DMS79 (cell line): ENCODE measurements around the gene CDH4.

Experiments used
- DNase-seq: peaks from one replicate; lab custom pipeline; 2025; lab: John Stamatoyannopoulos, UW

Gene CDH4

DNA sequence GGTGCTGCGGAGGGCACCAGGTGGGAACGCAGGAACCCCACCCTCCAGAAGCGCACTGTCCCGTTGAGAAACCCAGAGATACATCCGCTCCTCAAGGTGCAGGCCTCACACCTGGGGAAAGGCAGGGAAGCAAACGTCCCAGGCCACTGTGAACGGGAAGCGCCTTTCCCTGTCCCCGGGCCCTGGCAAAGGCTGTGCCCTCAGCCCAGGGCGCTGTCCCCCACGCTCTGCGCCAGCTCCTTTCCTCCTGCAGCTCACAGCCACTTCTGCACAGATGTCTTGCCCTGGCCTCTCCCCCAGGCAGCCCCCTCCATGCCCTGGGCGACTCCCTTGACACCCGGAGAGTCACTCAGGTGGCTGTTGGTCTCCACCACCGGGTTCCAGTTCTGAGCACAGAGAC lies 609.8 kb downstream of the CDH4 start:
- no peak for DNase-seq

DNA sequence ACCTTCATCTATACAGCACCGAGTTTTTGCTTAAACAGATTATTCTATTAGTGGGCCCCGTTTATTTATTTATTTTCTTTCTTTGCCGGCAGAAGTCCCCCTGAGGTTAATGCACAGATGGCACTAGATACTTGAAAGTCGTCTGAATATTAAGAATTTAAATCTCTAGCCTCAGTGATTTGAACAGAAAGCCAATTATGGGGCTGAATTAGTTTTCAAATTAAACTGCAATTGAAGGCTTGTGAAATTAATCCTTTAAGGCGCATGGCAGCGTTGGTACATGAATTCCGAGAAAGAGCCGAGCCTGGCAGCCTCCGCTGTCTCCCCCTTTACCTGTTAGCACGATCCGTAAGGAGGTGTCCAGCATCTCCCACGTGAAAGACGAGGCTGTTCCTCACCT lies 610.8 kb downstream of the CDH4 start:
- DNase-seq: no peak

DNA sequence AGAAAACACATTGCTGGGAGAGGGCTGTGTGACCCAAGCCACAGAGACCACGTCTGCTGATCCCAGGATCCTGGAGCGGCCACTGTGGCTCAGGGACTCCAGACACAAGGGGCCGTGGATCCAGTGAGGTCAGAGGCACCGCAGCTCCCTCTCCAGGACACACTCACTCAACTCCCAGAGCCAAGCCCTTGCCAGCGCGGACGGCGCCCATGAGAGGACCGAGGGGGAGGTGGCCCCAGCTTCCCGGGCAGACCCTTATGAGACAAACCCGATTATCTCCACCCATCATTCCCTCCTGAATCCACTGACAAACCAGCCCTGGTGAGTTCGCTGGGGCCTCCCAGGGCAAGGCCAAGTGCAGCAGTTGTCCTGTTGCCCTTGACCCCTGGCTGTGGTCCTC lies 612.4 kb downstream of the CDH4 start:
- no peak for DNase-seq

DNA sequence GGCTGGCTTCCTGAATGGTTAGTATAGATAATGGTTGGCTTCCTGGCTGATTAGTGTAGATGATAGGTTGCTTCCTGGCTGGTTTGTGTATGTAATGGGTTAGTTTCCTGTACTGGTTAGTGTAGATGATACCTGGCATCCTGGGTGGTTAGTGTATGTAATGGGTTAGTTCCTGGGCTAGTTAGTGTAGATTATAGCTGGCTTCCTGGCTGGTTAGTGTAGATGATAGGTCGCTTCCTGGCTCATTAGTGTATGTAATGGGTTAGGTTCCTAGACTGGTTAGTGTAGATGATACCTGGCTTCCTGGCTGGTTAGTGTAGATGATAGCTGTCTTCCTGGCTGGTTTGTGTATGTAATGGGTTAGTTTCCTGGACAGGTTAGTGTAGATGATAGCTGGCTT lies 613.3 kb downstream of the CDH4 start:
- DNase-seq: no peak

DNA sequence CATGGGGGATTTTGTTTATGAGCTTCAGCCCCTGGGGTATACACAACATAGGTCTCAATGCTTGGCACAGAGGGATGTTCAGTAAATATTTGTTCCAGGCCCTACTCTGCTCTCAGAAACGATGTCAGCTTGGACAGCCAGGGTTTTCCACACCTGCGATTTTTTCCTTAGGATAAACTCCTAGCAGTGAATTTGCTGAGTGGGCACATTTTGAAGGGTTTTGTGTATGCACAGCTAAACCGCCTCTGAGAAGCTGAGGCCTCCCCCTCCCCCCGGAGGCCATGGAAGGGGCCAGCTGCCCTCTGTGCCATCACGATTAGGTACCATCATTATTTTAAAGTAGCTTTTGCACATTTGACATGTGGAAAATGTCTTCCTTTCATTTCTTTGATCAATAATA lies 614.1 kb downstream of the CDH4 start:
- no peak for DNase-seq

DNA sequence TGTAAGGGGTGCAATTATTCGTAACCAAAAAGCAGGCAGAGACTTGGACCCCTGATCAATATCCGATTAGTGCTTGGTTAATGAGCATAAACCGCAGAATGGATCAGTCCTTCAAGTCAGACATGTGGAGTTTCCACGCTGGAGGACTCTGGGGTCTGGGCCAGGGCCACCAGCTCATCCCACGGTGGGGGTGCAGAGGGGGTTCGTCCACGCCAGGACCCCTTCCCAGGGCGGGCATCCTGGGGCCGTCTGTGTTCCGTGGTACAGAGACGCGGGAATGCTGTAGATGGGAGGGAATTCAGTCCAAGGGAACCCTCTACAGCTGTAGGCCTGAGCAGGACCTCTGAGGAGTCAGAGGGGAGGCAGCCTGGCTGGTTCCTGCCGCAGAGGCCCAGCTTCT lies 615.9 kb downstream of the CDH4 start:
- no peak for DNase-seq

DNA sequence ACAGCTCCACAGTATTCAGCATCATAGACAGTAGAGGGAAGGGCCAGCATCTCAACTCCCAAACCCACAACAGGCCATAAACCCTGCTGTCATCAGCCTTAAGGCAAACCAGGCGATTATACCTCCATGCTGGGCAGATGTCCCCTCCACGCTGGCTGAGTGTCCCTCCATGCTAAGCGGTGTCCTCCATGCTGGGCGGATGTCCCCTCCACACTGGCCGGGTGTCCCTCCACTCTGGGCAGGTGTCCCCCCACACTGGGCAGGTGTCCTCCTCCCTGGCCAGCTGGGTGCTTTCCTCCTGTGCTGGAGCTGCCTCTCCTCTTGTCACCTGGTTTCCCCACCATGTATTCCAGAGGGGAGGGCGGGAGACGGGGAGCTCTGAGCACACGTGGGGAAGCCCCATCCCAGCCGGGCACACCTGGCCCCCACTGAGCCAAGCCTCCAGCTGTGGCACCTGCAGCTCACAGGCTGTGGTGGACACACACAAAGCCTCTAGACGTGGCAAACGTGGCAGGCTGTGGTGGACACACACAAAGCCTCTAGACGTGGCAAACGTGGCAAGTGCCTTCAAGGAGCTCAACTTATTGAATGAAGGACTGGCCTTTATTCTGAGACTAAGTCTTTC lies 616.5 kb downstream of the CDH4 start:
- DNase-seq: no peak

DNA sequence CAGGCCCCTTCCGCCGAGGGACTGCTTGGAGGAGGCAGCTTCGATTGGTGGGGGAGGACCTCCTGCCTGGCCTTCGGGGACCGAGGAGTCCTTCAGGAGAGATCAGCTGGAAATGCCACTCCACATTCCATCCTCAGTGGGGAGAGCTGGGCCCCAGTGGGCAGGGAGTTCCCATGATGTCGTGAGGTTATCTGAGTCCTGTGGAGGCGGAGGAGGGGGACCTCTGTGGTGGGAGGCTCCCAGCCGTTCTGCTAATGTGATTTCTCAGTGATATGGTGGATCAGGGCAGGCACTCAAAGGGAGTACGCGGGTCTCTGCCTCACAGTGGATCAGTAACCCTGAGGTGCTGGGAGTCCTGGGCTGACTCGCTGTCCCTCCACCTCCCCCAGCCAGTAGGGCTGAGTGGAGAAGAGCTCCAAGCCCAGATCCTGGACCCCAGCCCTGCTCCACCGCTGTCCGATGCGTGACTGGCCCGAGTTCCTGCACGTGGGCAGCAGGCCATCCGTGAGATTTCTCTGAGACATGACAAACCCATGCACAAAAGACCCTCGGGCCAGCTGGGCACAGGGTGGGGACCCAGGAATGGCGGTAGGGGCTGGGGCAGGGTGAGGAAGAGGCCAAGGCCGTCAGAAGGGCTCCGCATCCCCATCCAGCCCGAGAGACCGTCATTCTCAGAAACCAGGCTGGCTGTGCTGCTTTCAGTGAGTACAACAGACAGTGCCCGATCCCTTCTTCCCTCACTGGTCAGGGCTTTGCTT lies 617.9 kb downstream of the CDH4 start:
- no peak for DNase-seq

DNA sequence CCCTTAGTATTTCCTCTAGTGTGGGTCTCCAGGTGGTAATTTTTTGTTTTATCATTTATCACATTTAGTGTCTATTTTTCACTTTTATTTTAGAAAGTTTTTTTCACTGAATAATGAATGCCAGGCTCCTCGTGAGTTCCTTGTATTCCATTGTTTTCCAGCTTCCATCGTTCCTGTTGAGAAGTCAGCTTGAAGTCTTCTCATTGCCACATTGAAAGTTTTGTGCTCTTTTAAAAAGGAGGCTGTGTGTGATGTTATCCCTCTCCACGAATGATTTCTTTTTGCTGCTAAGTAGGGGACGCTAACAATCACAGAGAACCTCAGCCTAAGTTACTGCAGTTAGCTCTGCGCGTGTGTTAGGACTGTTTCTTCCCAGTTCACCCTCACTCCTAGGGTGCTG lies 619.1 kb downstream of the CDH4 start:
- no peak for DNase-seq

DNA sequence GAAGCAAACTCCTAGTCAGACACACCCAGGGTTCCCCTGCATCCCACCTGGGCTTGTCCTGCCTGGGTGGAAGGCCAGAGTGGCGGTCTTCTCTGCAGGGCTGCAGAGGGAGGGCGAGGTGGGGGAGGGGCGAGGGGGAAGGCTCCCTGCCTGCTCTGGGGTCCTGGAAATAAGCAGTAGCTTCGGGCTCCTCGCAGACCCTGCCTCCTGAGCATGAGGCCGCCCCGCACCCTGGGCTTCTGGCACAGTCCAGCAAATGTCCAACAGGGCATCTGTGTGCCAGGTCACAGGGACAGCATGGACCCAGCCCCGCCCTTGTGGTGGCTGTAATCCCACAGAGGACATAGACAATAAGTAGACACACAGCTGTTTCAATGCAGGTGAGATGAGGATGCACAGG lies 619.9 kb downstream of the CDH4 start:
- no peak for DNase-seq

DNA sequence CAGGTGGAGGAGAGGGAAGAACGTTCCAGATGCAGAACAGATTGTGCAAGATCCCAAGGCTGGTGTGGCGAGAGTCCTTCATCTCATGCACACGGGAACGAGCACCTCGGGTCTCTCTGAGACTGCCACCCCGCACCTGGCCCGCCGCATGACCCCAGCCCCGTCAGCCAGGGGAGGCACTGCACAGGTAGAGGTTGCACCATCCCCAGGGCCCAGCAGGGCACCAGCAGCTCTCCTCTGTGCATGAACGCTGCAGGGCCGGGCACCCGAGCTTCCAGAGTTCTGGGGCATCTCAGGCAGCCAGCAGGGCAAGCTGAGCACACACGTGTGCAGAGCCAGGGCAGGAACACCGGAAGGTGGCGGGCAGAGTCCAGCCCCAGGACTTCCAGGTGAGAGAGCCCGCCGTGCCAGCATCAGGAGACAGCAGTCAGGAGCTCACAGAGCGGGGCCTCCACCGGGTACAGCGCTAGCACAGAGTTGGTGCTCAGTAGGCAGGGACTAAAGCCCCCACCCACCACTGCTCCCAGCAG lies 620.4 kb downstream of the CDH4 start:
- DNase-seq: no peak

DNA sequence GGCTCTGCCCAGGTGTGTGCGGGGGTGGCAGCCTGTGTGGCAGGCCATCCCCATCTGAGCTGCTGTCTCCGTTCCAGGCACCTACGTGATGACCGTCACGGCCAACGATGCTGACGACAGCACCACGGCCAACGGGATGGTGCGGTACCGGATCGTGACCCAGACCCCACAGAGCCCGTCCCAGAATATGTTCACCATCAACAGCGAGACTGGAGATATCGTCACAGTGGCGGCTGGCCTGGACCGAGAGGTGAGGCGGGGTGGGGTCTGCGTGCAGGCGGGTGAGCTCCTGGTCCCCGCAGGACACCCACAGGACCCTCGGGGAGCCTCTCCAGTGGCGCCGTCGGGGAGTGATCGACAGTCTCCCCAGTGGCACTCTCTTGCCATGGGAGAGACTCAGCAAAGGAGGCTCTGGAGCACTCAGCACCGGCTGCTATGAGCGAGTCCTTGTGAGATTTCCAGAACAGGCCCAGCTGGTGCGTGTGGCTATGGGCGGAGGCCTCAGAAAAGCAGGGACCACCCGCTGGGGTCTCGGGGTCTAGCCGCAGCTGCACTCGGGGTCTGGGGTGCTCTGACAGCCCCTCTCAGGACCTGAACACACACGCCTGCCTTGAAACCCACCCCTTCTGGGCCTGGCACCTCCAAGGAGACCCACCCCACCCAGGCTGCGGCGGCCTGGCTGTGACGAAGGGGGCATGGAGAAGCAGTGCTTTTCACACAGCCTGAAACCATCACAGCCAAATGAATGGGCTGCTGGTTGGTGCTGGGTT lies 621.8 kb downstream of the CDH4 start:
- no peak for DNase-seq

DNA sequence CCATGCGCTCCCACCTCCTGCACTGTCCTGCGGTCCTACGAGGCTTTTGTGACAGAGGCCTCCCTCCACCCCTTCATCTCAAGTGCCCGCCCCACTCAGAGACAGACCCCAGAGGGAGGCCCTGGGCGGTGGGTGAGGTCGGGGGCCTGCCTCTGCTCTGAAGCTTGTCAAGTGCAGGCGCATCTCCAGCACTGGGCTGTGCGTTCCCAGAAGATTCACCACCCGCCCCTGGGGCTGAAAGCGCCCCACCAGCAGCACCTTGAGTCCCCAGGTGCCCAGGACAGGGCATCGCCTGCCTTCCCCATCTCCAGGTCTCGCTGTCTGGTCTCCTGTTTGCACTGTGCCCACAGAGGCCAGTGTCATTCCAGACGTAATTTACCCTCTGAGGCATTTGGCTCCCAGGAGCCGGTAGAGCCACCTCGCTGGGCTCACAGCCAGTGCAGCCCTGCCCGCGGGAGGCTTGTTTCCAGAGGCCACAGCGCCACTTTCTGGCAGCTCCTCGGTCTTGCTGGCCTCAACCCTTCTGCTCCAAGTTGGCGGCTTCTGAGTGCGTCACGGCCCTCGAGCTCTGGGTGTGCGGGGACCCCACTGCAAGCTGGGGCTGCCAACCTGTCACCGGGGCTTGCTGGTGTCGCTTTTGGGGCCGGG lies 622.5 kb downstream of the CDH4 start:
- DNase-seq: peak; percentile 17

DNA sequence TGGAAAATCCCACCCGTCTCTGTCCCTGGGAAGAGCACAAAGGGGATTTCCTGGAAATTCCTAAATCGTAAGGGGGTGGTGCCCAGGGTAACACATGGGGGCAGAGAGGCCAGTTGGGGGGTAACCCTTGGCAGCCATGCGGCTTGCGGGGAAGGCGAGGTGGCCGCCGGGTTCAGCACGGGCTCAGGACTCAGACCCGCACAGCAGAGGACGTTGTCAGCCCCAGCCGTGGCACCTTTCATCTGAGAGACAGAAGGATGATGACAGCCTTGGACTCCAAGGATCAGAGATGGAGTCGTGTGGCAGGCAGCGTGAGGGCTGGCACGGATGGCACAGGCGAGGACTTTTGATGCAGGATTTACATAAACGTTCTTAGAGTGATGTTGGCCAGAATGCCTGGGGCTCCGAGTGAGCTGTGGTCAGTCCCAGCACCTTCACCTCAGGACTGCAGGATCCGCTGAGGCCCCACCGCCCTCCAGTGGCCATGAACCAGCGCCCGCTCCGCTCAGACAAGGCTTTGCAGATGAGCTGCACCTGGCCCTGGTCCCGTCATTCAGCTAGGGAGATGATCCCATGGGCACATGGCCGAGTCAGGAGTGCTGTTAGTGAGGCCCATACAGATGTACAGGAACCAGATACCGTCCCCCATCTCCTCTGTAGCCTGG lies 623.3 kb downstream of the CDH4 start:
- no peak for DNase-seq

DNA sequence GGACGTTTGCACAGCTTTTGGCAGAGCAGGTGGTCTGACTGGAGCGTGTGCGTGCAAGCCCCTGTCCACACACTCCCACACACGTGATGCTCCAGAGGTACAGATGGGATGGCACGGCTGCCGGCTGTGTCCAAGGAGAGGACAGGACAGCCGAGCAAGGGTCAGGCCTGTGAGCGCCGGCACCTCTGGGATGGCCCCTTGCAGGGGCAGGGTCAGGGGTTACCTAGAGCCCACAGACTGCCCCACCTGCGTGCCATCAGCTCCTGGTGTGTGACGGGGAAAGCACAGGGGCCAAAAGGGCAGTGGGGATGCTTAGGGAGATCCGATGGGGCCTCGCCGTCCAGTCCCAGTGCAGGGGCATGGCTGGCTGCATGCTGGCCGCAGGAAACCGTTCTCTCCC lies 623.9 kb downstream of the CDH4 start:
- DNase-seq: no peak

DNA sequence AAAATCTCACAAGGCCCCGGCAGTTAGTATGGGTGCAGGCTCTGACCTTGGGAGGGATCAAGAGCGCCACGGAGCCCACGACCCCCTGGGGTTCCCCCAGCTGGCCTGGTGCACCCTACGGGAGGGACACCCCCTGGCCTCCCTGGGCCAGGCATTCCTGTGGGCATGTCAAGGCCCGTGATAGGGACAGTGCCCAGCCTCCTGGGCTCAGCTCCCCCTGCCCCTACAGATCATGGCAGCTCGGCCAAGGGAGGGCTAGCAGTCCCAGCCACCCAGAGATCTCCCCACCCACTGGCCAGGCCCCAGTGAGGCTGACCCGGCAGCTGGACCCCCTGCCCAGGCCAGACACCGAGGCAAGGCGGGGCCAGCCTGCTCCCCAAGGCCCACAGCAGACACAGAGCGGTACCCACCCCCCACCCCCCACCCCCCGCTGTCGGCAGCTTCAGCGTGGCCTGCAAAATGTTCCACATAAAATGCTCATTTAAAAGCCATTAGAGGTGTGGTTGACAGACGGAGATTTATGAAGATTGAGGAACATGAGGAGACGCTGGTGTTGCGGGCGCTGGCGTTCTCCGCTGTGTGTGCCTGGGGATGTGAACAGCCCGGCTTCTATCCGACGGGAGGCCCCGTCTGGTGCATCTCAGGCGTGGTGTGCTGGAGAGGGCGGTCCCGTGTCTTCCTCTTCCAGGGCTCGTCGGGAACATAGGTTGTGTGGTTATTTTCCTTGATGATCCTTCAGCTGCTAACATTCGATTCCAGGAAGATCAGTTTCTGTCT lies 625.1 kb downstream of the CDH4 start:
- no peak for DNase-seq

DNA sequence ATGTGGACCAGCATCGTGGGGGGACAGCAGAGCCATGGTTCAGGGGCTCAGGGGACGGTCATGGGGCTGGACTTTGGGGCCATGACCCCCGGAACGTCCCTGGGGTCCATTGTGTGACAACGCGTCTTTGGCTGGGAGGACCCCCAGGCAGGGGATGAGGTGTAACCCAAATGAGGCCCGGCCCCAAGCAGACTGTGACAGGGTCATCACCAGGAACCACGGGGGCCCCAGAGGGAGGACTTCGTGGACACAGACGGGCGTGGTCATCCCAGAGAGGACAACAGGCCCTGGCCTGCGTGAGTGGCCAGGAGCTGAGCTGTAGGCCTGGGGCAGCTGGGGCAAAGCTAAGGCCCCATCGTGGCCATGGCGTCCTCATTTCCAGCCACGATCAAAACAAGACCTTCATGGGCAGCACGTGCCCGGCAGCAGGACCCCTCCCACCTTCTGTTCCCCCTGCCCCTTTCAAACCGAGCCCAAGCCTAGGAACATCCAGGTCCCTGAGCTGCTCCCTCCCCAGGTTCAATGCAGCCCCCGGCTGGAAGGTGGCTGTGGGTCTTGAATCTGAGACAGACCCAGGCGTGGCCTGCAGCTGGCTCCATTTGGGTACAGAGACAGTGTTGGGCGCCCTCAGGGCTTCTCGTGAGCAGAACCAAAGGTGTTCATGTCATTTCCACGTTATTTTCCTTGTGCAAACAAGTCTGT lies 625.9 kb downstream of the CDH4 start:
- DNase-seq: no peak

DNA sequence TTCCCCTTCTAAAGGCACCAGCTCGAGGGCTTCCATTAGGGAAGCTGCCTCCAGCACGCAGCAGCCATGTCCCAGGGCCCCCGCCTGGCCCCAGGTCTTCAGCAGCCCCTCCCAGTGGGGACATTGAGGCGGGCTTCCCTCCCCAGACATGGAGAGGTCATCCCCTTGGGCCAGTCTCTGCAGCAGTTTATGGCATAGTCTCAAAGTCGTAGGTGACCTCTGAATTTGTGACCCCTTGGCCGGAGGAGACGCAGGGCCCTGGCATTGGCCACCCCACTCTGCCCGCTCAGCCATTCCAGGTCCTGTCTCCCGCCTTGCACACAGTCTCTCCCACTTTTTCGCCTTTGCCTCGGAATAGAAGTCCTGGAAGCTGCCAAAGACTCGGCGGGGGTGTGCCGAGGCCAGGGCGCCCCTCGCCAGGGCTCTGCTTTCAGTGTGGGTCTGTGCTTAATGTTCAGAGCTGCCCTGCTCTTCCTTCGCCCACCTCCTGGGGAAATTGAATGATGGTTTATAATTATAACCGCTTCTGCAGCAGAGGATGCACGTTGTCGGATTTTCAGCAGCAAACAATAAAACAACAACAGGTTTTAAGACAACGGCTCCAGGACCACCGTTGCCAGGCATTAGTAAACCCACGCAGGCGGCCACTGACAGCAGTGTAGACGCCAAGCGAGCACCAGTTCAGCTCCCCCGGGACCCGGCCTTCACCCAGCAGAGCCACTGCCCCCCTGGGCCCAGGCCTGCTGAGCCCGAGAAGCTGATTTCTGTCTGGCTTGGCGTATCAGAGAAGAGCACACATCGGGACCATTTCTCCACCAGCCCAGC lies 626.6 kb downstream of the CDH4 start:
- no peak for DNase-seq

DNA sequence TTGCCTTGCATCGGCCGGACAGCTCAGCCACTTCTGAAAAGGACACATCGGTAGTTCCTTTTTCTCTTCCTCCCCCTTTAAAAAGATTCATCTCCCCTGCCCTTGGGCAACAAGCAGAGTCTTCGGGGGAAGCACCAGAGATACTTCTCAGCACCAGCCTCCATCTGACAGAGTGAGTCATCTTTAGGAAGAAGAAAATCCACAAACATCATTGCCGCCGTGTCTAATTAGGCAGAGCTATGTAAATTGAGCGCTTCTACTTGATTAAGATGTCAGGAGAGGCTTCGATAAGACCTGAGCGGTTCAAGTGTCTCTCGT lies 627.2 kb downstream of the CDH4 start:
- DNase-seq: no peak

DNA sequence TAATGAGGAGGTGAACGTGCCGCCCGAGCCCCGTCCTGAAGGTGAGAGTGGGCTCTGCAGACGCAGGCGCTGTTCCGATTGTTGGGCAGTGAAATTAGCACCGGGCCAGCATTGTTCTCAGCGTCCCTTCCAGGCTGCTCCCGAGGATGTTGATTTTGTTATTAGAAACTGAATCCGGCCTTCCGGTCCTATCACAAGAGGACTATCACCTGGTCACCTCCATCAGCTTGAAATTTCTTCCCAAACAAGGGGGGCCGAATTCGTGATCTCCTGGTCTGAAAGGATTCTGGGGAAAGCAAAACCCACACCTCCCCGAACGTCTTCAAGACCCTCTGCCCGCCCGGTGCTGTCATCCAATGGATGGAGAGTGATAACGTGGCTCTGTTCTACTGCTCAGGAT lies 627.6 kb downstream of the CDH4 start:
- DNase-seq: no peak
